Liver (tissue), 3 donors: ENCODE results near the gene SLC51B.

Experiments used
- ATF3 ChIP-seq: IDR thresholded peaks from 2 replicates; pipeline ENCODE4 v1.6.1; 2016; ENCODE audit warnings: antibody characterized with exemption
- CTCF ChIP-seq: fragments of 150-350 bp; IDR thresholded peaks from 2 replicates; pipeline ENCODE4 v1.5.1; 2017; ENCODE audit warnings: improper control_type of control experiment, low read depth, low read length; ENCODE audit not compliant: missing input control
- TAF1 ChIP-seq: conservative IDR thresholded peaks from 2 replicates; pipeline ENCODE4 v1.6.1; 2016; ENCODE audit warnings: antibody characterized with exemption, mild to moderate bottlenecking
- YY1 ChIP-seq: IDR thresholded peaks from 2 replicates; pipeline ENCODE4 v1.6.1; 2016; ENCODE audit warnings: antibody characterized with exemption, mild to moderate bottlenecking
- donor health status: healthy.
- donor health status: healthy.

- TF ChIP-seq CTCF (no peak), YY1 (no peak), ATF3 (no peak), TAF1 (no peak)
These were observed 15.6 kb downstream of the SLC51B start for GRCh38 chr15:65060641-65061397.
